ENCODE results near the gene DPF3.

DPF3 gene

GRCh38 chr14:72636094-72636493 is 257.8 kb downstream of the DPF3 start:
- no peak for DNase-seq

GRCh38 chr14:72634691-72635616 is 258.9 kb downstream of the DPF3 start:
- no peak for DNase-seq

- no peak for DNase-seq
Measured at GRCh38 chr14:72633551-72633950, 260.4 kb downstream of the DPF3 start.

- no peak for DNase-seq
Measured at GRCh38 chr14:72632727-72633126, 261.2 kb downstream of the DPF3 start.

- DNase-seq = no peak
Measured at GRCh38 chr14:72631401-72631800, 262.5 kb downstream of the DPF3 start.

- no peak for DNase-seq
Measured at GRCh38 chr14:72630374-72630773, 263.5 kb downstream of the DPF3 start.

- no peak for DNase-seq
Measured at GRCh38 chr14:72629534-72629933, 264.4 kb downstream of the DPF3 start.

- no peak for DNase-seq
Measured at GRCh38 chr14:72625689-72626088, 268.2 kb downstream of the DPF3 start.

GRCh38 chr14:72621387-72622065 is 272.4 kb downstream of the DPF3 start:
- DNase-seq = no peak

- no peak for DNase-seq
Measured at GRCh38 chr14:72619881-72620280, 274.0 kb downstream of the DPF3 start.

GRCh38 chr14:72619111-72619571 is 274.8 kb downstream of the DPF3 start:
- no peak for DNase-seq

- no peak for DNase-seq
Measured at GRCh38 chr14:72618424-72618823, 275.5 kb downstream of the DPF3 start.

GRCh38 chr14:72617391-72618031 is 276.4 kb downstream of the DPF3 start:
- no peak for DNase-seq

- no peak for DNase-seq
Measured at GRCh38 chr14:72616811-72617210, 277.1 kb downstream of the DPF3 start.

- DNase-seq = no peak
Measured at GRCh38 chr14:72616294-72616693, 277.6 kb downstream of the DPF3 start.

- DNase-seq = no peak
Measured at GRCh38 chr14:72615451-72616121, 278.3 kb downstream of the DPF3 start.

GRCh38 chr14:72614891-72615415 is 278.9 kb downstream of the DPF3 start:
- DNase-seq = no peak

GRCh38 chr14:72614365-72614764 is 279.5 kb downstream of the DPF3 start:
- DNase-seq = no peak

- DNase-seq = no peak
Measured at GRCh38 chr14:72613975-72614319, 280.0 kb downstream of the DPF3 start.

- no peak for DNase-seq
Measured at GRCh38 chr14:72613231-72613974, 280.5 kb downstream of the DPF3 start.

- DNase-seq = no peak
Measured at GRCh38 chr14:72612041-72612440, 281.9 kb downstream of the DPF3 start.

- no peak for DNase-seq
Measured at GRCh38 chr14:72611506-72611905, 282.4 kb downstream of the DPF3 start.

Measured in GOT3 (cell line).